Measurements from ENCODE around the gene LRRC28.

DNA sequence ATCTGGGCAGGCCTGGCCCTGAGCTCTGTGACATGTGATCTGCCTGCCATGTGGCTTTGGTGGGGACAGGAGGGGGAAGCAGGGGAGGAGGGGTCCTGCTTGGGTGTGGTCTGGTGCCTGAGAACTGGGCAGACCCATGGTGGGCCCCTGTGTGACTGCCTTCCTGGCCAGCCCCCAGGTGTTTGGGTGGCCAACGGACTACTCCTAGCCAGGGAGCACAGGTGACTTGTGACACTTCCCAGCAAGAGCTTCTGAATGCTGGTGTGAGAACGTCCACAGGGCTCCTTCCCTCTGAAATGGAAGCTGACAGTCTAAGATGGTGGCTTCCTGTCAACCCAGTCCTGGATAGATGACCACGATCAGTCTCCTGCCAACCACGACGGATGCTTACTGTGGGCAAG lies 178.4 kb downstream of the LRRC28 start:
- TF ChIP-seq, protein P1, sequence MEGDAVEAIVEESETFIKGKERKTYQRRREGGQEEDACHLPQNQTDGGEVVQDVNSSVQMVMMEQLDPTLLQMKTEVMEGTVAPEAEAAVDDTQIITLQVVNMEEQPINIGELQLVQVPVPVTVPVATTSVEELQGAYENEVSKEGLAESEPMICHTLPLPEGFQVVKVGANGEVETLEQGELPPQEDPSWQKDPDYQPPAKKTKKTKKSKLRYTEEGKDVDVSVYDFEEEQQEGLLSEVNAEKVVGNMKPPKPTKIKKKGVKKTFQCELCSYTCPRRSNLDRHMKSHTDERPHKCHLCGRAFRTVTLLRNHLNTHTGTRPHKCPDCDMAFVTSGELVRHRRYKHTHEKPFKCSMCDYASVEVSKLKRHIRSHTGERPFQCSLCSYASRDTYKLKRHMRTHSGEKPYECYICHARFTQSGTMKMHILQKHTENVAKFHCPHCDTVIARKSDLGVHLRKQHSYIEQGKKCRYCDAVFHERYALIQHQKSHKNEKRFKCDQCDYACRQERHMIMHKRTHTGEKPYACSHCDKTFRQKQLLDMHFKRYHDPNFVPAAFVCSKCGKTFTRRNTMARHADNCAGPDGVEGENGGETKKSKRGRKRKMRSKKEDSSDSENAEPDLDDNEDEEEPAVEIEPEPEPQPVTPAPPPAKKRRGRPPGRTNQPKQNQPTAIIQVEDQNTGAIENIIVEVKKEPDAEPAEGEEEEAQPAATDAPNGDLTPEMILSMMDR (IDR thresholded peaks at IDR 0.05; ENCODE audit: low read depth, low read length): no peak
- no peak for TF ChIP-seq EZH2phosphoT487 (IDR thresholded peaks at IDR 0.05; ENCODE audit: low read depth)

All from OCI-LY3 (cell line).